Keratinocyte (primary cell): Measurements from ENCODE around the gene LGI4. TPM values are rescaled to one million over a fixed set of nuclear protein-coding genes. Genes with fewer than 3 reads are reported as not detected.

ENCODE experiments used
- DNase-seq: peaks from one replicate; pipeline ENCODE4 v3.0.0-alpha.2; 2011; ENCODE audit warnings: low read depth, missing footprints, low spot score
- FAIRE-seq: peaks from 2 replicates; lab custom pipeline; 2011; peaks lifted over from hg19 to GRCh38; lab: Jason Lieb, UNC
- H2AFZ ChIP-seq: 2 replicates; pipeline ENCODE4 v1.6.0; 2012; ENCODE audit warnings: low read length, control low read depth, inconsistent platforms; ENCODE audit not compliant: control insufficient read depth
- H3K27ac ChIP-seq: 2 replicates; pipeline ENCODE4 v1.5.1; 2011; ENCODE audit warnings: low read length; ENCODE audit not compliant: control insufficient read depth, insufficient read depth
- H3K27me3 ChIP-seq: 3 replicates; pipeline ENCODE4 v1.6.0; 2011; ENCODE audit warnings: low read length; ENCODE audit not compliant: control insufficient read depth, insufficient read depth; ENCODE audit errors: extremely low read depth
- H3K36me3 ChIP-seq, 2 experiments: 2 replicates in 1 of 2; 3 replicates in 1 of 2; pipeline ENCODE4 v1.5.1; 2011; ENCODE audit warnings: low read length in 2 of 2, mild to moderate bottlenecking in 1 of 2; ENCODE audit not compliant: control insufficient read depth in 2 of 2, insufficient read depth in 2 of 2; ENCODE audit errors: extremely low read depth in 1 of 2
- H3K4me1 ChIP-seq: 3 replicates; pipeline ENCODE4 v1.5.1; 2011; ENCODE audit warnings: low read length; ENCODE audit not compliant: control insufficient read depth, insufficient read depth; ENCODE audit errors: extremely low read depth
- H3K4me2 ChIP-seq: 3 replicates; pipeline ENCODE4 v1.6.0; 2011; ENCODE audit warnings: low read depth, low read length; ENCODE audit not compliant: control insufficient read depth, insufficient read depth; ENCODE audit errors: extremely low read depth
- H3K4me3 ChIP-seq, 3 experiments: fragments of 200-600 bp in 1 of 3; sonication (generic) in 1 of 3; 2 replicates in 2 of 3; 3 replicates in 1 of 3; pipeline ENCODE4 v1.5.1; 2011 to 2016; ENCODE audit warnings: low read length in 3 of 3, mild to moderate bottlenecking in 3 of 3, control low read depth in 2 of 3, inconsistent platforms in 1 of 3, low read depth in 1 of 3, mixed read lengths in 1 of 3, mixed run types in 1 of 3, moderate library complexity in 1 of 3; ENCODE audit not compliant: control insufficient read depth in 2 of 3, insufficient read depth in 2 of 3; ENCODE audit errors: extremely low read depth in 1 of 3
- H3K79me2 ChIP-seq: 2 replicates; pipeline ENCODE4 v1.6.0; 2012; ENCODE audit warnings: low read length; ENCODE audit not compliant: control insufficient read depth, insufficient read depth
- H3K9ac ChIP-seq: 3 replicates; pipeline ENCODE4 v1.6.0; 2011; ENCODE audit warnings: low read length; ENCODE audit not compliant: control insufficient read depth, insufficient read depth; ENCODE audit errors: extremely low read depth
- H3K9me1 ChIP-seq: 3 replicates; pipeline ENCODE4 v1.6.0; 2011; ENCODE audit warnings: low read length; ENCODE audit not compliant: control insufficient read depth, insufficient read depth; ENCODE audit errors: extremely low read depth
- H3K9me3 ChIP-seq: 2 replicates; pipeline ENCODE4 v1.5.1; 2012; ENCODE audit warnings: low read depth, low read length; ENCODE audit not compliant: control insufficient read depth
- H4K20me1 ChIP-seq: 3 replicates; pipeline ENCODE4 v1.6.0; 2011; ENCODE audit warnings: low read length; ENCODE audit not compliant: control insufficient read depth, insufficient read depth; ENCODE audit errors: extremely low read depth
- CTCF ChIP-seq, 3 experiments: IDR thresholded peaks in 1 of 3; conservative IDR thresholded peaks in 1 of 3; optimal IDR thresholded peaks in 1 of 3; 2 replicates in 2 of 3; 3 replicates in 1 of 3; pipeline versions ENCODE3 to v1.5.1; 2011; ENCODE audit warnings: low read length in 3 of 3, mild to moderate bottlenecking in 3 of 3, moderate library complexity in 2 of 3, control low read depth in 1 of 3, inconsistent platforms in 1 of 3; ENCODE audit not compliant: insufficient read depth in 2 of 3; ENCODE audit errors: extremely low read depth in 1 of 3
- EZH2 ChIP-seq: IDR thresholded peaks from one replicate; pipeline ENCODE4 v1.6.1; 2012; ENCODE audit warnings: inconsistent platforms, mild to moderate bottlenecking, low read length, moderate library complexity
- dilution Hi-C: fragments of 300-500 bp; cut with MboI; formaldehyde crosslinking; loops from one replicate; pipeline ENCODE4 v1.7.0; 2020; ENCODE audit warnings: low sequenced_read_pairs; ENCODE audit not compliant: extremely low pct_ligation_motif_present
- polyA plus RNA-seq, 5 experiments: library from polyadenylated mRNA; depleted of rRNA in 3 of 5; stranded (reverse) in 3 of 5; stranded (forward) in 1 of 5; unstranded in 1 of 5; fragments of >200 nt; gene quantifications; 1 replicate in 1 of 5; 2 replicates in 3 of 5; 3 replicates in 1 of 5; pipeline versions ENCODE4 v1.2.1 to v1.2.3, GENCODE V29; 2011 to 2012; ENCODE audit warnings: missing spikeins in 2 of 5, low read depth in 1 of 5, low replicate concordance in 1 of 5

The LGI4 gene
- polyA plus RNA-seq, 1 donor (not counting 4 experiments of a cell fraction or from before 2014, with no cell fraction given) = 0.01 TPM

DNA sequence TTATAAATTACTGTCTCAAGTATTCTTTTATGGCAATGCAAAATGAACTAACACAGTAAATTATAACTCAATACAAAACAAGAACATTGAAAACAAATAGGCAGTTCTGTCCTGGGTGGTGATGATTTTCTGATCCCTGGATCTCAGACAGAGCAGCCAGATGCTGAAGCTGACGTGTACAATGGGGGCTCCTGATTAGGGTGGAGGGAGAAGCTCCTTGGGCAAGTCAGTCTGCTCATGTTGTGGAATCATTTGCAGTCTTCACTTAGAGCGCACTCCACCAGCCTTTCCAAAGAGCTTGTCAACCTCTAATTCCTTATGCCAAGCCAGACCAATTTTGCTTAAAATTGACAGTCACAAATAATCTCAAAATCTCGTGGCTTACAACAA, 41.3 kb upstream of the LGI4 start:
- TF ChIP-seq EZH2 = no peak
- TF ChIP-seq CTCF (optimal IDR thresholded peaks at IDR 0.05 in 1 of 3, IDR thresholded peaks at IDR 0.05 in 1 of 3, conservative IDR thresholded peaks at IDR 0.05 in 1 of 3; ENCODE audit: extremely low read depth in 1 of 3, insufficient read depth in 2 of 3, low read length in 3 of 3) = no peak
- H4K20me1 ChIP-seq = no peaks in the 10 kb centered on the region
- no peaks in the 10 kb centered on the region for H3K9me3 ChIP-seq
- no peaks in the 10 kb centered on the region for H3K27me3 ChIP-seq
- no peak overlapping the region for H2AFZ ChIP-seq
- no peak overlapping the region for H3K27ac ChIP-seq
- no peaks in the 10 kb centered on the region for H3K9me1 ChIP-seq
- no peak for DNase-seq
- H3K79me2 ChIP-seq = no peaks in the 10 kb centered on the region
- H3K9ac ChIP-seq = no peak overlapping the region
- FAIRE-seq = no peak
- dilution Hi-C loops = no loop called here
- H3K36me3 ChIP-seq = no peaks in the 10 kb centered on the region
- no peak overlapping the region for H3K4me3 ChIP-seq
- H3K4me1 ChIP-seq = peaks cover 8% of the 10 kb centered on the region
- H3K4me2 ChIP-seq = no peak overlapping the region

DNA sequence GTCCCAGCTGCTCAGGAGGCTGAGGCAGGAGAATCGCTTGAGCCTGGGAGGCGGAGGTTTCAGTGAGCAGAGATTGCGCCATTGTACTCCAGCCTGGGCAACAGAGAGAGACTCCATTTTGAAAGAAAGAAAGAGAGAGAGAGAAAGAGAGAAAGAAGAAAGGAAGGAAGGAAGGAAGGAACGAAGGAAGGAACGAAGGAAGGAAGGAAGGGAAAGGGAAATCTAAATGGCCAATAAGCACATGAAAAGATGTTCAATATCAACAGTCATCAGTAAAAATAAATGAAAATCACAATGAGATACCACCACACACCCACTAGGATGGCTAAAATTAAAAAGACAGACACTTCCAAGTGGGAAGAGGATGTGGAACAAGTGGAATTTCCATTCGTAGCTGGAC, 39.4 kb upstream of the LGI4 start:
- Histone ChIP-seq H3K9me3 (no peaks in the 10 kb centered on the region), H3K27me3 (no peaks in the 10 kb centered on the region), H3K4me3 (no peak overlapping the region), H3K9me1 (no peaks in the 10 kb centered on the region), H3K27ac (no peak overlapping the region), H2AFZ (no peak overlapping the region), H3K4me2 (no peak overlapping the region), H3K4me1 (peaks cover 13% of the 10 kb centered on the region), H3K79me2 (no peaks in the 10 kb centered on the region), H3K9ac (no peak overlapping the region), H3K36me3 (peaks cover 0 to 4% of the 10 kb centered on the region in 2 experiments), H4K20me1 (no peaks in the 10 kb centered on the region)
- dilution Hi-C loops = no loop called here
- no peak for FAIRE-seq
- TF ChIP-seq EZH2 (no peak), CTCF (optimal IDR thresholded peaks at IDR 0.05 in 1 of 3, IDR thresholded peaks at IDR 0.05 in 1 of 3, conservative IDR thresholded peaks at IDR 0.05 in 1 of 3; ENCODE audit: extremely low read depth in 1 of 3, insufficient read depth in 2 of 3, low read length in 3 of 3) (no peak)
- no peak for DNase-seq
